ENCODE measurements around the gene IGFL3. TPM values are rescaled to one million over a fixed set of nuclear protein-coding genes. Genes with fewer than 3 reads are reported as not detected.
"Not testable (repeated sequence)": the region's sequence is repeated elsewhere in the genome, so short reads cannot be mapped to it uniquely, and the experiment has no call there.

The IGFL3 gene
- total and polyA plus RNA-seq, 2 donors = not detected

- DNase-seq (ENCODE audit: extremely low spot score) = no peak
- Histone ChIP-seq H3K27ac (ENCODE audit: low read depth) (no peak overlapping the region), H3K4me3 (ENCODE audit: low read depth, low read length) (no peak overlapping the region), H3K4me1 (ENCODE audit: insufficient read depth) (no peaks in the 10 kb centered on the region), H3K36me3 (ENCODE audit: insufficient read depth) (no peaks in the 10 kb centered on the region)
- WGBS = 59% methylated on average over 3 of the region's 3 CpGs
These were observed 13.1 kb downstream of the IGFL3 start for GRCh38 chr19:46111376-46111775.

- H3K4me1 ChIP-seq (ENCODE audit: insufficient read depth) = no peaks in the 10 kb centered on the region
- no peaks in the 10 kb centered on the region for H3K36me3 ChIP-seq (ENCODE audit: insufficient read depth)
- H3K27ac ChIP-seq (ENCODE audit: low read depth) = no peak overlapping the region
- no peak for DNase-seq (ENCODE audit: extremely low spot score)
- 34% methylated on average over 6 of the region's 6 CpGs for WGBS
- no peak overlapping the region for H3K4me3 ChIP-seq (ENCODE audit: low read depth, low read length)
These were observed 14.6 kb downstream of the IGFL3 start for GRCh38 chr19:46109876-46110275.

GRCh38 chr19:46107371-46107770, 17.1 kb downstream of the IGFL3 start:
- H3K27ac ChIP-seq (ENCODE audit: low read depth) = no peak overlapping the region
- no peaks in the 10 kb centered on the region for H3K36me3 ChIP-seq (ENCODE audit: insufficient read depth)
- no peak overlapping the region for H3K4me3 ChIP-seq (ENCODE audit: low read depth, low read length)
- WGBS = 68% methylated on average over 6 of the region's 6 CpGs
- no peaks in the 10 kb centered on the region for H3K4me1 ChIP-seq (ENCODE audit: insufficient read depth)
- DNase-seq (ENCODE audit: extremely low spot score) = no peak

GRCh38 chr19:46102333-46102732, 22.2 kb downstream of the IGFL3 start:
- DNase-seq (ENCODE audit: extremely low spot score); H3K27ac ChIP-seq (ENCODE audit: low read depth); H3K4me3 ChIP-seq (ENCODE audit: low read depth, low read length); H3K4me1 ChIP-seq (ENCODE audit: insufficient read depth); H3K36me3 ChIP-seq (ENCODE audit: insufficient read depth): not testable (repeated sequence)
- WGBS = 79% methylated on average over 7 of the region's 7 CpGs

- Histone ChIP-seq H3K36me3 (ENCODE audit: insufficient read depth) (no peaks in the 10 kb centered on the region), H3K27ac (ENCODE audit: low read depth) (no peak overlapping the region), H3K4me1 (ENCODE audit: insufficient read depth) (no peaks in the 10 kb centered on the region), H3K4me3 (ENCODE audit: low read depth, low read length) (no peak overlapping the region)
- no peak for DNase-seq (ENCODE audit: extremely low spot score)
- 55% methylated on average over 6 of the region's 6 CpGs for WGBS
These were observed 23.2 kb downstream of the IGFL3 start for GRCh38 chr19:46101293-46101692.

GRCh38 chr19:46100344-46100743, 24.1 kb downstream of the IGFL3 start:
- Histone ChIP-seq H3K36me3 (ENCODE audit: insufficient read depth) (no peaks in the 10 kb centered on the region), H3K4me1 (ENCODE audit: insufficient read depth) (no peaks in the 10 kb centered on the region), H3K4me3 (ENCODE audit: low read depth, low read length) (no peak overlapping the region), H3K27ac (ENCODE audit: low read depth) (no peak overlapping the region)
- 77% methylated on average over 1 of the region's 1 CpG for WGBS
- DNase-seq (ENCODE audit: extremely low spot score) = no peak

GRCh38 chr19:46090444-46090843, 34.0 kb downstream of the IGFL3 start:
- 87% methylated on average over 5 of the region's 5 CpGs for WGBS
- Histone ChIP-seq H3K4me1 (ENCODE audit: insufficient read depth) (no peaks in the 10 kb centered on the region), H3K36me3 (ENCODE audit: insufficient read depth) (no peaks in the 10 kb centered on the region), H3K27ac (ENCODE audit: low read depth) (no peak overlapping the region), H3K4me3 (ENCODE audit: low read depth, low read length) (no peak overlapping the region)
- DNase-seq (ENCODE audit: extremely low spot score) = no peak

GRCh38 chr19:46089432-46089831, 35.1 kb downstream of the IGFL3 start:
- Histone ChIP-seq H3K4me1 (ENCODE audit: insufficient read depth) (no peaks in the 10 kb centered on the region), H3K27ac (ENCODE audit: low read depth) (no peak overlapping the region), H3K36me3 (ENCODE audit: insufficient read depth) (no peaks in the 10 kb centered on the region), H3K4me3 (ENCODE audit: low read depth, low read length) (no peak overlapping the region)
- DNase-seq (ENCODE audit: extremely low spot score) = no peak
- 96% methylated on average over 1 of the region's 1 CpG for WGBS

- 87% methylated on average over 2 of the region's 2 CpGs for WGBS
- Histone ChIP-seq H3K4me1 (ENCODE audit: insufficient read depth) (no peaks in the 10 kb centered on the region), H3K4me3 (ENCODE audit: low read depth, low read length) (no peak overlapping the region), H3K36me3 (ENCODE audit: insufficient read depth) (no peaks in the 10 kb centered on the region), H3K27ac (ENCODE audit: low read depth) (no peak overlapping the region)
- DNase-seq (ENCODE audit: extremely low spot score) = no peak
These were observed 36.4 kb downstream of the IGFL3 start for GRCh38 chr19:46088101-46088500.

GRCh38 chr19:46085888-46086287, 38.6 kb downstream of the IGFL3 start:
- Histone ChIP-seq H3K4me3 (ENCODE audit: low read depth, low read length) (no peak overlapping the region), H3K36me3 (ENCODE audit: insufficient read depth) (no peaks in the 10 kb centered on the region), H3K27ac (ENCODE audit: low read depth) (no peak overlapping the region), H3K4me1 (ENCODE audit: insufficient read depth) (no peaks in the 10 kb centered on the region)
- no peak for DNase-seq (ENCODE audit: extremely low spot score)
- 29% methylated on average over 1 of the region's 1 CpG for WGBS

GRCh38 chr19:46082728-46083050, 41.8 kb downstream of the IGFL3 start:
- H3K36me3 ChIP-seq (ENCODE audit: insufficient read depth) = no peaks in the 10 kb centered on the region
- 59% methylated on average over 2 of the region's 2 CpGs for WGBS
- H3K27ac ChIP-seq (ENCODE audit: low read depth) = no peak overlapping the region
- H3K4me3 ChIP-seq (ENCODE audit: low read depth, low read length) = no peak overlapping the region
- H3K4me1 ChIP-seq (ENCODE audit: insufficient read depth) = no peaks in the 10 kb centered on the region
- DNase-seq (ENCODE audit: extremely low spot score) = no peak

GRCh38 chr19:46081928-46082727, 42.4 kb downstream of the IGFL3 start:
- H3K27ac ChIP-seq (ENCODE audit: low read depth) = no peak overlapping the region
- 26% methylated on average over 4 of the region's 4 CpGs for WGBS
- no peaks in the 10 kb centered on the region for H3K4me1 ChIP-seq (ENCODE audit: insufficient read depth)
- no peak for DNase-seq (ENCODE audit: extremely low spot score)
- H3K36me3 ChIP-seq (ENCODE audit: insufficient read depth) = no peaks in the 10 kb centered on the region
- H3K4me3 ChIP-seq (ENCODE audit: low read depth, low read length) = no peak overlapping the region

- H3K4me1 ChIP-seq (ENCODE audit: insufficient read depth) = no peaks in the 10 kb centered on the region
- no peak for DNase-seq (ENCODE audit: extremely low spot score)
- WGBS = 70% methylated on average over 3 of the region's 3 CpGs
- H3K4me3 ChIP-seq (ENCODE audit: low read depth, low read length) = no peak overlapping the region
- no peaks in the 10 kb centered on the region for H3K36me3 ChIP-seq (ENCODE audit: insufficient read depth)
- no peak overlapping the region for H3K27ac ChIP-seq (ENCODE audit: low read depth)
These were observed 43.9 kb downstream of the IGFL3 start for GRCh38 chr19:46080561-46080960.

- WGBS = 82% methylated on average over 7 of the region's 7 CpGs
- Histone ChIP-seq H3K27ac (ENCODE audit: low read depth) (no peak overlapping the region), H3K4me1 (ENCODE audit: insufficient read depth) (no peaks in the 10 kb centered on the region), H3K36me3 (ENCODE audit: insufficient read depth) (no peaks in the 10 kb centered on the region), H3K4me3 (ENCODE audit: low read depth, low read length) (no peak overlapping the region)
- no peak for DNase-seq (ENCODE audit: extremely low spot score)
These were observed 44.9 kb downstream of the IGFL3 start for GRCh38 chr19:46079576-46079975.

All from urinary bladder (tissue), 4 donors.